ENCODE measurements around the gene CCL2. TPM values are rescaled to one million over a fixed set of nuclear protein-coding genes. Genes with fewer than 3 reads are reported as not detected.

CCL2 gene
- total and polyA plus RNA-seq, 2 of the 8 experiments (the other 6 are each of a cell fraction or from before 2014, with no cell fraction given) = 3.0 to 3.7 TPM

DNA sequence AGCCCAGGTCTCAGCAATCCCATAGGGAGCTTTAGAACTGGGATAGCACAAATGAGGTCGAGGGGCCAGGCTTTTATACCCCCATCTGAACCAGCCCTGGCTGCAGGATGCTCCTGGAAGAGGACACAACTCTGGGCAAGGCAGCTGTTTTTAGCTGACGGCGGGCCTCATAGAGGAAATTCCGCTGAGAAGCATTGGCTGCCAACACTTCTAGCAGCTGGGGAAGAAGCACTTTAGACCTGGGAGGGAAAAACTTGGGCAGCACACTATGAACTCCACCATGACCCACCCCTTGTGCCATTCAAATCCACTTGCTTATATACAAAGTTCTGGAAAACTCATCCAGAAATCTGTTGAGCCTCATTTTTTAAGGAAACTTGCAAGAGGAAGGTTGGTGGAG lies 35.5 kb downstream of the CCL2 start:
- no peaks in the 10 kb centered on the region for H3K79me2 ChIP-seq (ENCODE audit: control insufficient read depth in 1 of 2, insufficient read depth in 2 of 2, low read length in 2 of 2)
- no peaks in the 10 kb centered on the region for H3K9me3 ChIP-seq (ENCODE audit: insufficient read depth in 2 of 2, low read depth in 1 of 2, low read length in 1 of 2)
- no peak overlapping the region for H4K8ac ChIP-seq (ENCODE audit: extremely low read depth, insufficient read depth, low read length)
- H3K36me3 ChIP-seq (ENCODE audit: control insufficient read depth in 2 of 4, insufficient read depth in 4 of 4, low read length in 3 of 4) = no peaks in the 10 kb centered on the region
- H4K91ac ChIP-seq (replicated peaks; ENCODE audit: insufficient read length, low read length) = no peak overlapping the region
- H3K4me1 ChIP-seq (replicated peaks in 1 of 4; ENCODE audit: control insufficient read depth in 3 of 4, insufficient read depth in 4 of 4, low read length in 3 of 4) = no peaks in the 10 kb centered on the region
- H3K23me2 ChIP-seq (ENCODE audit: low read depth, low read length) = no peaks in the 10 kb centered on the region
- H4K5ac ChIP-seq (ENCODE audit: insufficient read length, low read depth, low read length) = no peak overlapping the region
- no peak overlapping the region for H3K4me3 ChIP-seq (ENCODE audit: extremely low read depth in 1 of 4, insufficient read depth in 2 of 4, low read depth in 3 of 4, low read length in 4 of 4)
- FAIRE-seq (no peak), DNase-seq (ENCODE audit: low read depth in 1 of 2, low spot score in 2 of 2) (no peak)
- H3K18ac ChIP-seq (ENCODE audit: extremely low read depth, low read length) = no peak overlapping the region
- 85% methylated on average over 4 of the region's 4 CpGs; no CpG with 5 or more reads in 1 of the 2 experiments for WGBS, 2 experiments (ENCODE audit: extremely low coverage in 1 of 2, insufficient coverage in 1 of 2, insufficient read length in 1 of 2, insufficient replicate concordance in 2 of 2, low coverage in 1 of 2, low lambda C conversion rate in 2 of 2, missing lambda C conversion rate in 1 of 2)
- no peak overlapping the region for H3K56ac ChIP-seq (replicated peaks; ENCODE audit: insufficient read length, low read depth, low read length)
- no peak overlapping the region for H2BK12ac ChIP-seq (ENCODE audit: low read depth, low read length)
- no peaks in the 10 kb centered on the region for H3K79me1 ChIP-seq (ENCODE audit: low read depth, low read length)
- no peak overlapping the region for H2BK5ac ChIP-seq (ENCODE audit: low read depth, low read length)
- no peak overlapping the region for H3K4ac ChIP-seq (replicated peaks; ENCODE audit: insufficient read length, low read depth, low read length)
- H2BK120ac ChIP-seq (replicated peaks; ENCODE audit: low read depth, low read length) = no peak overlapping the region
- no peak for TF ChIP-seq NRF1 (IDR thresholded peaks at IDR 0.05; ENCODE audit: low read depth, low read length)
- TF ChIP-seq JUND (IDR thresholded peaks at IDR 0.05; ENCODE audit: low read length) = no peak
- TF ChIP-seq HDAC6 (IDR thresholded peaks at IDR 0.05; ENCODE audit: low read depth, low read length) = no peak
- TF ChIP-seq HDAC2 (IDR thresholded peaks at IDR 0.05; ENCODE audit: borderline replicate concordance in 1 of 2, low read depth in 2 of 2, low read length in 2 of 2) = no peak
- TF ChIP-seq TAF7 (optimal IDR thresholded peaks at IDR 0.05; ENCODE audit: borderline replicate concordance, low read depth, low read length) = no peak
- TF ChIP-seq USF2 (IDR thresholded peaks at IDR 0.05; ENCODE audit: low read length) = no peak
- no peak for TF ChIP-seq POU5F1 (IDR thresholded peaks at IDR 0.05; ENCODE audit: low read depth, low read length)
- no peak for TF ChIP-seq NANOG (IDR thresholded peaks at IDR 0.05; ENCODE audit: insufficient read depth, low read depth, low read length, poor library complexity, severe bottlenecking)
- TF ChIP-seq BRCA1 (IDR thresholded peaks at IDR 0.05; ENCODE audit: low read depth, low read length) = no peak
- TF ChIP-seq CEBPB (IDR thresholded peaks at IDR 0.05; ENCODE audit: low read depth, low read length) = no peak
- no peak overlapping the region for H3K23ac ChIP-seq (ENCODE audit: insufficient read length)
- POLR2A ChIA-PET (ENCODE audit: partially characterized antibody) = no interaction called here
- no peaks in the 10 kb centered on the region for H3K27me3 ChIP-seq (replicated peaks in 1 of 4; ENCODE audit: control insufficient read depth in 3 of 4, extremely low read depth in 1 of 4, insufficient read depth in 3 of 4, low read length in 3 of 4)
- no peak overlapping the region for H3K9ac ChIP-seq (replicated peaks in 1 of 4; ENCODE audit: extremely low read depth in 1 of 4, low read depth in 3 of 4, low read length in 3 of 4)
- H3K14ac ChIP-seq (ENCODE audit: insufficient read length) = no peak overlapping the region
- no peaks in the 10 kb centered on the region for H4K20me1 ChIP-seq (replicated peaks in 1 of 2; ENCODE audit: control insufficient read depth in 1 of 2, insufficient read depth in 2 of 2, low read length in 2 of 2)
- CTCF ChIA-PET (ENCODE audit: partially characterized antibody) = interaction anchor here (0.8 to 1.2 kb wide), 3 partner anchors 10 to 90 kb away, joined by 3 to 4 read pairs (median 4); no protein-coding TSS in a partner anchor
- no peak overlapping the region for H2AK5ac ChIP-seq (ENCODE audit: low read depth, low read length)
- H3K27ac ChIP-seq (ENCODE audit: low read depth, low read length) = no peak overlapping the region
- no peak overlapping the region for H2AFZ ChIP-seq (ENCODE audit: low read length)
- H2BK20ac ChIP-seq (ENCODE audit: low read length) = no peak overlapping the region
- H3K4me2 ChIP-seq (ENCODE audit: insufficient read depth in 1 of 2, low read depth in 2 of 2, low read length in 2 of 2) = no peak overlapping the region
- no peak overlapping the region for H2BK15ac ChIP-seq (ENCODE audit: low read length)
